Nephron (organoid): ENCODE data around the gene VWA3A.
"Not testable (repeated sequence)": the region's sequence is repeated elsewhere in the genome, so short reads cannot be mapped to it uniquely, and the experiment has no call there.

Experiments
- H3K27ac Mint-ChIP-seq, 3 experiments: 2 replicates each; pipeline ENCODE4 v1.8.0; 2020; ENCODE audit warnings: mixed read lengths in 3 of 3, mild to moderate bottlenecking in 2 of 3, moderate library complexity in 1 of 3
- H3K27me3 Mint-ChIP-seq: 2 replicates; pipeline ENCODE4 v1.8.0; 2021; ENCODE audit warnings: low read depth, mild to moderate bottlenecking, moderate library complexity, mixed read lengths
- H3K36me3 Mint-ChIP-seq: 2 replicates; pipeline ENCODE4 v1.8.0; 2020; ENCODE audit warnings: low read depth, mixed read lengths
- H3K4me1 Mint-ChIP-seq: 2 replicates; pipeline ENCODE4 v1.8.0; 2020; ENCODE audit warnings: mixed read lengths
- H3K4me3 Mint-ChIP-seq, 3 experiments: 2 replicates each; pipeline ENCODE4 v1.8.0; 2020; ENCODE audit warnings: mild to moderate bottlenecking in 3 of 3, mixed read lengths in 3 of 3, moderate library complexity in 2 of 3
- H3K9me3 Mint-ChIP-seq: 2 replicates; pipeline ENCODE4 v1.8.0; 2020; ENCODE audit warnings: mixed read lengths
- CTCF ChIP-seq, 3 experiments: fragments of 200-600 bp; sonication (generic); IDR thresholded peaks; one replicate each; pipeline ENCODE4 v1.5.0; 2021; ENCODE audit warnings: antibody characterized with exemption in 3 of 3; ENCODE audit not compliant: unreplicated experiment in 3 of 3

Gene VWA3A, protein sequence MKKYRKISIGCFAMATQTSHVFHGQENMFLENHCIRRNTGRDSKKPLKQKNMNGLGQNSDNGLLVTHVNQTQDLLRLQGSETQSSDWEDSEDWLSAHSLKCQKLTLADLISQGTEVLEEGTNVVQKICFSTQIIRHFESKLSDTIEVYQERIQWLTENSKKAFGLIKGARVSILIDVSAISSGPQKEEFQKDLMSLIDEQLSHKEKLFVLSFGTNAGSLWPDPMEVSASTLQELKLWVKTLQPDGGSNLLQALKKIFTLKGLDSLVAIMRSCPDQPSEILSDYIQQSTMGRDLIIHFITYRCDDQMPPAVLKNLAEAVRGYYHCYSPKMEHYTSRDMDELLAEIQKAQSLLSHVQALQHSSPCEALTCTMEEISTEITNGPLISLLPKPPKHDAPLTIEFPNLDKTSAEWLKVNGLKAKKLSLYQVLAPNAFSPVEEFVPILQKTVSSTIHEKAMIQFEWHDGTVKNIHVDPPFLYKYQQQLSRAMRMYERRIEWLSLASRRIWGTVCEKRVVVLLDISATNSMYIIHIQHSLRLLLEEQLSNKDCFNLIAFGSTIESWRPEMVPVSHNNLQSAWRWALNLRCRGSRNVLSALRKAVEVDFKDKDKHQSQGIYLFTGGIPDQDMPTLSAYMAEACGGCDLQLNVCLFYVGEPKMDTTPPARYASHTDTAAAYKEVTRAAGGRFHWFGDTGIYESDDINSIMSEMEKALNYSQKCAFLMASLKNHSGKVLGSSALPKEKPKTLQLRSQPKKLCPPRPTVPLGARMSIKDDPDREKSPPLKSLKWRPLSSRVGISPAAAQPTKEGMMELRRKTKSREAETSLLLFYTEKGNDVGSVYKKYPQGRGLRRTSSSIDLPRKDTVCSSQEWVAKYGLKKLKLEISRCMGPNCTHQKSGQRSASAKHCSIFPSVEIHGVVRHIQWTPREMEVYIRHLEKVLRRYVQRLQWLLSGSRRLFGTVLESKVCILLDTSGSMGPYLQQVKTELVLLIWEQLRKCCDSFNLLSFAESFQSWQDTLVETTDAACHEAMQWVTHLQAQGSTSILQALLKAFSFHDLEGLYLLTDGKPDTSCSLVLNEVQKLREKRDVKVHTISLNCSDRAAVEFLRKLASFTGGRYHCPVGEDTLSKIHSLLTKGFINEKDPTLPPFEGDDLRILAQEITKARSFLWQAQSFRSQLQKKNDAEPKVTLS

GRCh38 chr16:22092143-22092933 is at the start of gene VWA3A:
Gene VWA3A (plus strand): TSS chr16:22092541. CDS start chr16:22092638, 97 bp downstream.
- no peak for TF ChIP-seq CTCF (IDR thresholded peaks at IDR 0.05; ENCODE audit: unreplicated experiment in 3 of 3)
- Mint-ChIP-seq H3K9me3 (no peaks in the 10 kb centered on the region), H3K27ac (peak within 1 kb of the TSS; percentile 9 to 66 (median 62)), H3K36me3 (no peaks in the 10 kb centered on the region), H3K4me3 (peak within 1 kb of the TSS; percentile 3 to 55 (median 35)), H3K27me3 (peaks cover 3% of the 10 kb centered on the region), H3K4me1 (peaks cover 6% of the 10 kb centered on the region)

- not testable (repeated sequence) for H3K36me3 Mint-ChIP-seq, H3K4me3 Mint-ChIP-seq, H3K9me3 Mint-ChIP-seq, H3K27me3 Mint-ChIP-seq, H3K4me1 Mint-ChIP-seq, H3K27ac Mint-ChIP-seq
These were observed 48.5 kb upstream of the VWA3A start for GRCh38 chr16:22043882-22044281.

- H3K4me3 Mint-ChIP-seq, H3K27ac Mint-ChIP-seq, H3K4me1 Mint-ChIP-seq, H3K27me3 Mint-ChIP-seq, H3K9me3 Mint-ChIP-seq, H3K36me3 Mint-ChIP-seq: not testable (repeated sequence)
These were observed 46.5 kb upstream of the VWA3A start for GRCh38 chr16:22045888-22046287.

DNA sequence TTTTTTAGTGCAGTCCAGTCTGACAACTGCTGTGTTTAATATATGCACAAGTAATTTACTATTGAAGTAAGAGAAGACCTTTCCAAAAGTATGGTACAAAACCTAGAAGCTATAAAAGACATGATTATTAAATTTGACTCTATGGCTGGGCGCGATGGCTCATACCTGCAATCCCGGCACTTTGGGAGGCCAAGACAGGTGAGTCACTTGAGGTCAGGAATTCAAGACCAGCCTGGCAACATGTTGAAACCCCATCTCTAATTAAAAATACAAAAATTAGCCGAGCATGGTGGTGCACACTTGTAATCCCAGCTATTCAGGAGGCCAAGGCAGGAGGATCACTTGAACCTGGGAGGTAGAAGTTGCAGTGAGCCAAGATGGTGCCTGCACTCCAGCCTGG is 41.4 kb upstream of the VWA3A start:
- Mint-ChIP-seq H3K4me3 (no peak overlapping the region), H3K27me3 (no peaks in the 10 kb centered on the region), H3K4me1 (no peaks in the 10 kb centered on the region), H3K36me3 (no peaks in the 10 kb centered on the region), H3K27ac (no peak overlapping the region), H3K9me3 (no peaks in the 10 kb centered on the region)
- TF ChIP-seq CTCF (IDR thresholded peaks at IDR 0.05; ENCODE audit: unreplicated experiment in 3 of 3), result no peak

DNA sequence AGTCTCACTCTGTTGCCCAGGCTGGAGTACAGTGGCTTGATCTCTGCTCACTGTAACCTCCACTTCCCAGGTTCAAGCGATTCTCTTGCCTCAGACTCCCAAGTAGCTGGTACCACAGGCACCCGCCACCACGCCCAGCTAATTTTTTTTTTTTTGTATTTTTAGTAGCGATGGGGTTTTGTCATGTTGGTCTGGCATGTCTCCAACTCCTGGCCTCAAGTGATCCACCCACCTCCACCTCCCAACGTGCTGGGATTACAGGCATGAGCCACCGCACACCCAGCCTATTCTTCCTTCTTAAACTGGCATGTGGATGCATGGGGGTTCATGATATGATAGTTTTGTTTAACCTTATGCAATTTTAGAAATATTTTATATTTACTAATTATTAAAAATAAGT is 39.4 kb upstream of the VWA3A start:
- peaks cover 3% of the 10 kb centered on the region for H3K36me3 Mint-ChIP-seq
- no peaks in the 10 kb centered on the region for H3K4me1 Mint-ChIP-seq
- no peak overlapping the region for H3K4me3 Mint-ChIP-seq
- no peak overlapping the region for H3K27ac Mint-ChIP-seq
- H3K9me3 Mint-ChIP-seq, result no peaks in the 10 kb centered on the region
- no peak for TF ChIP-seq CTCF (IDR thresholded peaks at IDR 0.05; ENCODE audit: unreplicated experiment in 3 of 3)
- no peaks in the 10 kb centered on the region for H3K27me3 Mint-ChIP-seq

GRCh38 chr16:22053921-22054341 is 38.4 kb upstream of the VWA3A start:
- no peak for TF ChIP-seq CTCF (IDR thresholded peaks at IDR 0.05; ENCODE audit: unreplicated experiment in 3 of 3)
- no peak overlapping the region for H3K4me3 Mint-ChIP-seq
- no peaks in the 10 kb centered on the region for H3K4me1 Mint-ChIP-seq
- H3K27me3 Mint-ChIP-seq, result no peaks in the 10 kb centered on the region
- H3K36me3 Mint-ChIP-seq, result peaks cover 3% of the 10 kb centered on the region
- H3K27ac Mint-ChIP-seq, result no peak overlapping the region
- H3K9me3 Mint-ChIP-seq, result no peaks in the 10 kb centered on the region
